Activated CD8-positive, alpha-beta T cell treated with anti-CD3 and anti-CD28 coated beads for 36 hours (primary cell): Measurements from ENCODE around the gene USP44. TPM values are rescaled to one million over a fixed set of nuclear protein-coding genes. Genes with fewer than 3 reads are reported as not detected.
A peak's percentile ranks its signal among the peaks of the same experiment; 100 is the strongest.
"Not testable (repeated sequence)": the region's sequence is repeated elsewhere in the genome, so short reads cannot be mapped to it uniquely, and the experiment has no call there.

Source experiments
- ATAC-seq: fragments of 200-7000 bp; cut with Tn5 transposase; one replicate; pipeline ENCODE4 v1.10.0; 2021; ENCODE audit warnings: mild to moderate bottlenecking, moderate library complexity
- CTCF ChIA-PET: fragments of 350-600 bp; sonication (Branson Sonifier 250); formaldehyde crosslinking; loops from one replicate; lab custom pipeline; 2021; ENCODE audit warnings: antibody characterized with exemption; lab: Charles Lee
- POLR2A ChIA-PET: fragments of 350-600 bp; sonication (Branson Sonifier 250); formaldehyde crosslinking; loops from one replicate; lab custom pipeline; 2021; ENCODE audit warnings: antibody characterized with exemption; lab: Charles Lee
- DNase-seq: peaks from one replicate; pipeline ENCODE4 v3.0.0-alpha.2; 2020
- H3K27ac Mint-ChIP-seq: one replicate; pipeline ENCODE4 v1.8.0; 2021; ENCODE audit warnings: mild to moderate bottlenecking, mixed read lengths
- H3K27me3 Mint-ChIP-seq: one replicate; pipeline ENCODE4 v1.8.0; 2021; ENCODE audit warnings: mixed read lengths
- H3K36me3 Mint-ChIP-seq: one replicate; pipeline ENCODE4 v1.8.0; 2021; ENCODE audit warnings: low read depth, mixed read lengths
- H3K4me1 Mint-ChIP-seq: one replicate; pipeline ENCODE4 v1.8.0; 2021; ENCODE audit warnings: low read depth, mixed read lengths
- H3K4me3 Mint-ChIP-seq: one replicate; pipeline ENCODE4 v1.8.0; 2021; ENCODE audit warnings: mild to moderate bottlenecking, moderate library complexity, mixed read lengths
- H3K9me3 Mint-ChIP-seq: one replicate; pipeline ENCODE4 v1.8.0; 2021; ENCODE audit warnings: mixed read lengths
- CTCF ChIP-seq: fragments of 200-600 bp; IDR thresholded peaks from one replicate; pipeline ENCODE4 v1.8.0; 2022; ENCODE audit warnings: antibody characterized with exemption, mild to moderate bottlenecking
- intact Hi-C: fragments of 100-400 bp; cut with micrococcal nuclease; formaldehyde crosslinking; loops from one replicate; pipeline ENCODE4 v1.10.0; 2022
- total RNA-seq, 2 experiments: library from RNA; stranded (reverse); gene quantifications; one replicate each; pipeline ENCODE4 v1.2.3, GENCODE V29; 2021

USP44 gene
- total RNA-seq, 2 experiments from 2014 or later, result 15.2 to 15.5 TPM

GRCh38 chr12:95487024-95487423 lies 64.3 kb downstream of the USP44 start:
- POLR2A ChIA-PET, result interaction anchor here (1.0 to 2.2 kb wide), 4 partner anchors 9 to 17 kb away, joined by 3 to 10 read pairs (median 6); partner anchors contain the start of gene METAP2
- no peak for DNase-seq

GRCh38 chr12:95484524-95484923 lies 66.8 kb downstream of the USP44 start:
- TF ChIP-seq CTCF, result no peak
- H3K27ac Mint-ChIP-seq, result peak overlapping the region; percentile 13

More at GRCh38 chr12:95487024-95487423, 64.3 kb downstream of the USP44 start:
- Mint-ChIP-seq H3K36me3 (peaks cover 49% of the 10 kb centered on the region), H3K9me3 (no peaks in the 10 kb centered on the region), H3K27me3 (no peaks in the 10 kb centered on the region), H3K4me1 (peaks cover 11% of the 10 kb centered on the region), H3K27ac (no peak overlapping the region), H3K4me3 (no peak overlapping the region)
- CTCF ChIA-PET, result no interaction called here
- ATAC-seq, result no peak
- TF ChIP-seq CTCF, result no peak
- intact Hi-C loops, result no loop called here

GRCh38 chr12:95482564-95482963 lies 68.7 kb downstream of the USP44 start:
- not testable (repeated sequence) for ATAC-seq

More at GRCh38 chr12:95484524-95484923, 66.8 kb downstream of the USP44 start:
- DNase-seq (no peak), ATAC-seq (no peak)
- intact Hi-C loops, result no loop called here
- Mint-ChIP-seq H3K27me3 (no peaks in the 10 kb centered on the region), H3K36me3 (peaks cover 54% of the 10 kb centered on the region), H3K4me3 (no peak overlapping the region), H3K9me3 (no peaks in the 10 kb centered on the region), H3K4me1 (peaks cover 27% of the 10 kb centered on the region)
- ChIA-PET POLR2A (no interaction called here), CTCF (no interaction called here)

GRCh38 chr12:95481888-95482287 lies 69.4 kb downstream of the USP44 start:
- H3K4me1 Mint-ChIP-seq, result peaks cover 47% of the 10 kb centered on the region

More at GRCh38 chr12:95482564-95482963, 68.7 kb downstream of the USP44 start:
- H3K4me3 Mint-ChIP-seq, H3K27me3 Mint-ChIP-seq, intact Hi-C loops, DNase-seq, H3K9me3 Mint-ChIP-seq: not testable (repeated sequence)
- H3K36me3 Mint-ChIP-seq, result peaks cover 63% of the 10 kb centered on the region
- H3K4me1 Mint-ChIP-seq, result peaks cover 46% of the 10 kb centered on the region
- POLR2A ChIA-PET, result interaction anchor here (0.7 to 1.9 kb wide), 4 partner anchors 9 to 367 kb away, joined by 3 to 11 read pairs (median 4); partner anchors contain the start of gene METAP2
- CTCF ChIA-PET, result interaction anchor here (0.9 kb wide), 1 partner anchor 52 kb away, joined by 4 read pairs; no protein-coding TSS in a partner anchor
- H3K27ac Mint-ChIP-seq, result peak overlapping the region; percentile 43

GRCh38 chr12:95481072-95481471 lies 70.2 kb downstream of the USP44 start:
- ChIA-PET POLR2A (interaction anchor here (1.9 kb wide), 1 partner anchor 7 kb away, joined by 11 read pairs; the partner anchor contains the start of gene METAP2), CTCF (no interaction called here)
- TF ChIP-seq CTCF, result no peak
- Mint-ChIP-seq H3K27ac (peak overlapping the region; percentile 81), H3K4me3 (no peak overlapping the region), H3K27me3 (no peaks in the 10 kb centered on the region), H3K36me3 (peaks cover 64% of the 10 kb centered on the region), H3K9me3 (no peaks in the 10 kb centered on the region), H3K4me1 (peaks cover 56% of the 10 kb centered on the region)
- no peak for ATAC-seq
- intact Hi-C loops, result no loop called here
- no peak for DNase-seq

More at GRCh38 chr12:95481888-95482287, 69.4 kb downstream of the USP44 start:
- ChIA-PET CTCF (interaction anchor here (0.9 kb wide), 1 partner anchor 53 kb away, joined by 4 read pairs; no protein-coding TSS in a partner anchor), POLR2A (interaction anchor here (0.7 to 1.9 kb wide), 3 partner anchors 8 to 367 kb away, joined by 3 to 11 read pairs (median 3); partner anchors contain the start of gene METAP2)
- peaks cover 63% of the 10 kb centered on the region for H3K36me3 Mint-ChIP-seq
- ATAC-seq (no peak), DNase-seq (no peak)
- no peaks in the 10 kb centered on the region for H3K9me3 Mint-ChIP-seq
- no peaks in the 10 kb centered on the region for H3K27me3 Mint-ChIP-seq
- intact Hi-C loops, result no loop called here
- no peak for TF ChIP-seq CTCF
- peak overlapping the region; percentile 81 for H3K27ac Mint-ChIP-seq
- no peak overlapping the region for H3K4me3 Mint-ChIP-seq
